ENCODE measurements around the gene NUDT5.

GRCh38 chr10:12218991-12219390 lies 23.3 kb upstream of the NUDT5 start:
- no peak for TF ChIP-seq RAD21 (IDR thresholded peaks at IDR 0.05 in 1 of 2, conservative IDR thresholded peaks at IDR 0.05 in 1 of 2; ENCODE audit: low read depth in 2 of 2, low read length in 2 of 2)
- TF ChIP-seq, protein P1, sequence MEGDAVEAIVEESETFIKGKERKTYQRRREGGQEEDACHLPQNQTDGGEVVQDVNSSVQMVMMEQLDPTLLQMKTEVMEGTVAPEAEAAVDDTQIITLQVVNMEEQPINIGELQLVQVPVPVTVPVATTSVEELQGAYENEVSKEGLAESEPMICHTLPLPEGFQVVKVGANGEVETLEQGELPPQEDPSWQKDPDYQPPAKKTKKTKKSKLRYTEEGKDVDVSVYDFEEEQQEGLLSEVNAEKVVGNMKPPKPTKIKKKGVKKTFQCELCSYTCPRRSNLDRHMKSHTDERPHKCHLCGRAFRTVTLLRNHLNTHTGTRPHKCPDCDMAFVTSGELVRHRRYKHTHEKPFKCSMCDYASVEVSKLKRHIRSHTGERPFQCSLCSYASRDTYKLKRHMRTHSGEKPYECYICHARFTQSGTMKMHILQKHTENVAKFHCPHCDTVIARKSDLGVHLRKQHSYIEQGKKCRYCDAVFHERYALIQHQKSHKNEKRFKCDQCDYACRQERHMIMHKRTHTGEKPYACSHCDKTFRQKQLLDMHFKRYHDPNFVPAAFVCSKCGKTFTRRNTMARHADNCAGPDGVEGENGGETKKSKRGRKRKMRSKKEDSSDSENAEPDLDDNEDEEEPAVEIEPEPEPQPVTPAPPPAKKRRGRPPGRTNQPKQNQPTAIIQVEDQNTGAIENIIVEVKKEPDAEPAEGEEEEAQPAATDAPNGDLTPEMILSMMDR (IDR thresholded peaks at IDR 0.05; ENCODE audit: control extremely low read depth in 1 of 3, insufficient read depth in 1 of 3, low read depth in 1 of 3, low read length in 3 of 3): no peak
- TF ChIP-seq POLR2A (IDR thresholded peaks at IDR 0.05; ENCODE audit: control extremely low read depth in 1 of 2, low read depth in 2 of 2, low read length in 2 of 2): no peak
- TF ChIP-seq TAF7 (optimal IDR thresholded peaks at IDR 0.05; ENCODE audit: borderline replicate concordance, low read depth, low read length): no peak

Data from H1 (cell line).